ENCODE data around the gene TALDO1.

The TALDO1 gene

DNA sequence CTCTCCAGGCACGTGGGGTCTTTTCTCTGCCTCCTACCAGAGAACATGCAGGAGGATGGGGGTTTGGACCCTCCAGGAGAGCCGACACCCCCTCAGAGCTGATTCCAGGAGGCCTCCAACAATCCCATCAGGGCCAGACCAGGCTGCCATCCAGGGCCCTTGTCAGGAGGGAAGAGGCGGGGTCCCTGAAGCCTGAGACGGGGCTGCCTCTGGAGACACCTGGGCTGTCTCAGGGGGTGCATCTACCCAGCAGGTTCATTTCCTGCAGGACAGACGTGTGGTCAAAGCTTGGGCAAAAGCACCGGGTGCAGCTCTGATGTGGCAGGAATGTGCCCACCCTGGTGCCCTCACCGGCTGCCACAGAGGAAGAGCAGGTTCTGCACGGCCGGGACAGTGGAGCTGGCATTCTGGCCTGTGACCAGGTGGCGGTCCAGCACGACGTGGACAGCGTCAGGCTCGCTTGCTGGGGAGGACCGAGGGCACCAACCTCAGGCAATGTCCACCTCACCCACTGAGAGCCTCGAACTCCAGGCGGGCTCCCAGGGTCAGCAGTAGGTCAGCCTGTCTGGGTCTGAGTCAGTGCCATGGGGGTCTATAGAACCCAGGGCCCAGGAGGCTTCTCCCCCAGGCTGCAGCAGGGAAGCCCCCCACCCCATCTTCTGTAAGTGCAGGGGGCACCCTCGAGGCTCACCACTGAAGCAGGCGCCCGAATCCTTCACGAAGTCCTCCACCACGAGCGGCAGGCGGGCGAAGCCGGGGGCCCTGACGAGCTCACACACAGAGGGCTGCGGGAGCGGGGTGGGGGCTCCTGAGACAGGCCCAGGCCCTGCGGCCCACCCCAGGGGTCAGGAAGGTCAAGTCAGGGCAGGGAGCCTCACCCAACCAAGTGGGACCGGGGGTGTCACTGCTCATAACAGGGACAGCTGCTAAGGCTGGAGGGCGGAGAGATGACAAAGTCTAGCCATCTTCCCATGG, 23.7 kb downstream of the TALDO1 start:
- Histone ChIP-seq H3K27me3 (ENCODE audit: control insufficient read depth, insufficient read depth, low read length) (no peaks in the 10 kb centered on the region), H3K4me1 (ENCODE audit: control insufficient read depth, insufficient read depth, low read length) (0 out of 2 replicates have a peak, but pooled peaks cover 2% of the 10 kb centered on the region), H3K9me3 (ENCODE audit: control insufficient read depth, insufficient read depth, low read length) (no peaks in the 10 kb centered on the region), H3K4me3 (ENCODE audit: low read length) (no peak overlapping the region), H3K27ac (ENCODE audit: low read length) (no peak overlapping the region), H3K36me3 (ENCODE audit: control insufficient read depth, insufficient read depth, low read length) (peaks cover 39% of the 10 kb centered on the region)
- no peak for DNase-seq (ENCODE audit: low read depth, low spot score)
- no CpG with 5 or more reads among the region's 32 CpGs for WGBS (ENCODE audit: insufficient coverage, insufficient read length)

DNA sequence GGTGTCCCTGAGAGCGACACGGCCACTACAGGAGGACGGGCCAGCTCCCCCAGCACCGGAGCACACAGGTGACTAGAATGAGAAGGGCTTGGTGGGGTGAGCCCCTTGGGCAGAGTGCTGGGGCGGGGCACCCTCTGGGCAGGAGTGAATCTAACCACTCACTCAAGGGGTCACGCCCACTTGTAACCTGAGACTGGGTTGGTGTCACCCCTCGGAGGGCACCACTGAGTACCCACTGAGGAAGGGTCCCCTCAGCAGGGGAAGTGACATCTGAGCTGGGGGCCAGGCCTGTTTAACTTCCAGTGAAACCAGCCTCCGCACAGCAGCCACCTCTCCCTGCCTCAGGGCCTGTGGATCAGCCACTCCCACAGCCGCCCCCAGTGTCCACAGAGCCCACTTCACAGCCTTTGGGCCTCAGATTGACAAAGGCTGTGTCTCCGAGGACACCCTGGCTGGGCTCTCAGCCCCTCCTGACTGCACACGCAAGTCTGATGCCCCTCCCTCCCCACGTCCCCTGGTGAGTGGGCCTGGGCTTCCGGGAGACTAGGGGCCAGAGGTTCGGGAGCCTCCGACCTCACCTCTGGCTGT, 24.4 kb downstream of the TALDO1 start:
- DNase-seq (ENCODE audit: low read depth, low spot score), result no peak
- Histone ChIP-seq H3K4me3 (ENCODE audit: low read length) (no peak overlapping the region), H3K36me3 (ENCODE audit: control insufficient read depth, insufficient read depth, low read length) (peaks cover 38% of the 10 kb centered on the region), H3K4me1 (ENCODE audit: control insufficient read depth, insufficient read depth, low read length) (0 out of 2 replicates have a peak, but pooled peaks cover 2% of the 10 kb centered on the region), H3K27ac (ENCODE audit: low read length) (no peak overlapping the region), H3K9me3 (ENCODE audit: control insufficient read depth, insufficient read depth, low read length) (no peaks in the 10 kb centered on the region), H3K27me3 (ENCODE audit: control insufficient read depth, insufficient read depth, low read length) (no peaks in the 10 kb centered on the region)
- no CpG with 5 or more reads among the region's 15 CpGs for WGBS (ENCODE audit: insufficient coverage, insufficient read length)

DNA sequence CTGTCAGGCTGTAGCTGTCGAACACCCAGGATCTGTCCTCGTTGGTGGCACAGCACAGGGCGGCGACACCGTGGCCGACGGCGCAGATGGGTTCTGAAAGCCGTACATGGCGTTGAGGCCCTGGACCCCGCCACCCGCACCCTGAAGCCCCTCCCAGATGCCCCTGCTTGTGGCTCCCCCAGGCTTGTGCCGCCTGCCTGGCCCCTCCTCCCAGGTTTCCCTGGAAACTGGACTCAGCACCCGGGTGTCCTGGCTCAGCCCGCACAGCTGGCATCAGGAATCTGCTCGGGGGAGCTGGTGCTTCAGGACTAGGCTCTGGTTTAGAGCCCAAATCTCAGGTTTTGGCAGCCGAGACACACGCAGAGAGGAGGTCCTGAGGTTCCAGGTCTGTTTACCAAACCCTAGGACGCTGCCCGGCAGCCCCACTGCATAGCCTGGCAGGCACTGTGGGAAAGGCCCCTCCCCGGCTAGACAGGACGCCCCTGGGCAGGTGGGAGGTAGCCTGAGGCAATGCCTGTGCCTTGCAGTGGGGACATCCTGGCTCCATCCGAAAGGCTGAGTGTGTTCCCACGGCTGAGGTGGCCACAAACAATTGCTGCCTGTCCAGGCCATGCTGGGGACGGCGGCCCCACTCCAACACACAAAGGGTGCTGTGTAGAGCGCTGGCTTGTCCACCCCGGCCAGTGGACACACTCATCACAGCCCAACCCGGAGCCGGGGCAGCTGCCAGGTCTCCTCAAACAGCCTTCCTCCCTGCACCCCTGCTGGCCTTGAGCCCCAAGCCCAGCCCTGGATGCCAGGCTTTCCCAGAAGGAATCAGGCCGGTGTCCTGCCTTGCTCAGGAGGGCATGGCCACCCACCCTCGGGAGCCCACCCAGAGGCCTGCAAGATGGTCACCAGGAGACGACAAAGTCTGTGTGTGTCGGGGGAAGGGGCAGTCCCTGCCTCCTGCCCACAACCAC, 25.4 kb downstream of the TALDO1 start:
- Histone ChIP-seq H3K27me3 (ENCODE audit: control insufficient read depth, insufficient read depth, low read length) (no peaks in the 10 kb centered on the region), H3K9me3 (ENCODE audit: control insufficient read depth, insufficient read depth, low read length) (no peaks in the 10 kb centered on the region), H3K36me3 (ENCODE audit: control insufficient read depth, insufficient read depth, low read length) (peaks cover 36% of the 10 kb centered on the region), H3K27ac (ENCODE audit: low read length) (no peak overlapping the region), H3K4me1 (ENCODE audit: control insufficient read depth, insufficient read depth, low read length) (0 out of 2 replicates have a peak, but pooled peaks cover 2% of the 10 kb centered on the region), H3K4me3 (ENCODE audit: low read length) (no peak overlapping the region)
- WGBS (ENCODE audit: insufficient coverage, insufficient read length), result no CpG with 5 or more reads among the region's 34 CpGs
- DNase-seq (ENCODE audit: low read depth, low spot score), result no peak

DNA sequence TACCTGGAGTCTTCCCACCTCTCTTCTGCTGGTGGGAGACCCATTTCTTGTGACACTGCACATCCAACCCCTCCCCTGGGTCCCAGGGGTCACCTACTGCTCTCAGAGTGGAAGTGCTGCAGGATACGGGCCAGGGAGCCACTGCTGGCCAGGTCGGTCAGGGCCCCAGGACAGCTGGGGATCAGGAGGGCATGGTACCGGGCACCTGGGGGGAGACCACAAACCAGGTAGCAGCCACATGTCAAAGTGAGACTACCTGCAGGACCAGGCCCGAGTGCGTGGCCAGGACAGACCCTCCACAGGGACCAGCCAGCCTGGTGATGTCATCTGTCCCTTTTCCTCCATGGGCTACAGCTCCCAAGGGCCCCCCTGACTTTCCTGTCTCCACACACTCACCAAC, 26.2 kb downstream of the TALDO1 start:
- Histone ChIP-seq H3K27ac (ENCODE audit: low read length) (no peak overlapping the region), H3K36me3 (ENCODE audit: control insufficient read depth, insufficient read depth, low read length) (peaks cover 36% of the 10 kb centered on the region), H3K4me1 (ENCODE audit: control insufficient read depth, insufficient read depth, low read length) (0 out of 2 replicates have a peak, but pooled peaks cover 4% of the 10 kb centered on the region), H3K9me3 (ENCODE audit: control insufficient read depth, insufficient read depth, low read length) (no peaks in the 10 kb centered on the region), H3K4me3 (ENCODE audit: low read length) (no peak overlapping the region), H3K27me3 (ENCODE audit: control insufficient read depth, insufficient read depth, low read length) (no peaks in the 10 kb centered on the region)
- no peak for DNase-seq (ENCODE audit: low read depth, low spot score)
- no CpG with 5 or more reads among the region's 5 CpGs for WGBS (ENCODE audit: insufficient coverage, insufficient read length)

DNA sequence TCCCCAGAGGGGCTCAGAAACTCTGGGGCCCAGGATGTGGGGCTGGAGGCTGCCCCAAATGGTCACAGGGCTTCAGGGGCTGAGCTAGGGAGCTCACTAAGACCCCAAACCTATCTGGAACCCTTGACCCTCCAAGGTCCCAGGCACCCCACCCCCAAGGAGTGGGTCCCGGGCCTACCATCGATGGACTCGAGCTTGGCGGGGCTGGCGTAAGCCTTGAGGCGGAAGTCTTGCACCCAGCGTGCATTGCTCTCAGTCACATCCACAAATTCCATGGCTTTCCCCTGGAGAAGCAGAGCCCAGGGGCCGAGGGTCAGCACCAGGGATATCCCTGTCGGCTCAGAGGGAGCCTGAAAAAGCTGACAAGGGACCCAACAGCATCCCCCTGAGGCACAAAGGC, 26.6 kb downstream of the TALDO1 start:
- no peaks in the 10 kb centered on the region for H3K27me3 ChIP-seq (ENCODE audit: control insufficient read depth, insufficient read depth, low read length)
- H3K9me3 ChIP-seq (ENCODE audit: control insufficient read depth, insufficient read depth, low read length), result no peaks in the 10 kb centered on the region
- H3K4me1 ChIP-seq (ENCODE audit: control insufficient read depth, insufficient read depth, low read length), result 0 out of 2 replicates have a peak, but pooled peaks cover 4% of the 10 kb centered on the region
- peaks cover 36% of the 10 kb centered on the region for H3K36me3 ChIP-seq (ENCODE audit: control insufficient read depth, insufficient read depth, low read length)
- no CpG with 5 or more reads among the region's 9 CpGs for WGBS (ENCODE audit: insufficient coverage, insufficient read length)
- DNase-seq (ENCODE audit: low read depth, low spot score), result no peak
- H3K4me3 ChIP-seq (ENCODE audit: low read length), result no peak overlapping the region
- H3K27ac ChIP-seq (ENCODE audit: low read length), result no peak overlapping the region

DNA sequence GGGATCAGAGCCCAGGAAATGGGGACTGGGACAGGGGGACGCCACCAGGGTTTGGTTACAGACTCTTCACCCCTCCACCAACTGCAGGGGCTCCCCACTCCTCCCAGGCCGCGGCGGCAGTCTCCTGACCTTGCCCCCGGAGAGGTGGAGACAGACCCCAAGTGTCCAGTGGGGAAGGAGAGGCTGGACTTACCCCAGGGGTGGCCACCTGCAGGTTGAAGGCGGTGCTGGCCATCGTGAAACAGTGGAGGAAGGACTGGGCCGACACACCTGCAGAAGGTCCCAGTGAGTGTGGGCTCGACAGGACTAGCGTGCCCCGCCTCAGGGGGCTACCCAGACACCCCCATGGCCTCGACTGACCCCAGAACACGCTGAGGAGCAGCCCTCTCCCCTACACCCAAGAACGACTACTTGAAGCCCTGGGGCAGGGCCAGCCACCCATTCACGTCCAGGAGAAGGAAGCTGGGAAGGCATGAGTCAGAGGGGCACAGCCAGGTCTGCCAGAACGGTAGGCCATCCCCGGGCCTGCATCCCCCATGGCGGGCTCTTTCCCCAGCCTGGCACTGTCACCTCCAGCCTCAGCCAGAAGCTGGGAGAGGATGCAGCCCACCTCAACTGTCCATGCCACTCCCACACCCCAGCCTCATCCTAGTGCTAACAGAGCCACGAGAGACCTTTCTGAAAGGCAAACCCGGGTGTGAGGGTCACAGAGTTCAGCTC, 27.8 kb downstream of the TALDO1 start:
- no CpG with 5 or more reads among the region's 20 CpGs for WGBS (ENCODE audit: insufficient coverage, insufficient read length)

DNA sequence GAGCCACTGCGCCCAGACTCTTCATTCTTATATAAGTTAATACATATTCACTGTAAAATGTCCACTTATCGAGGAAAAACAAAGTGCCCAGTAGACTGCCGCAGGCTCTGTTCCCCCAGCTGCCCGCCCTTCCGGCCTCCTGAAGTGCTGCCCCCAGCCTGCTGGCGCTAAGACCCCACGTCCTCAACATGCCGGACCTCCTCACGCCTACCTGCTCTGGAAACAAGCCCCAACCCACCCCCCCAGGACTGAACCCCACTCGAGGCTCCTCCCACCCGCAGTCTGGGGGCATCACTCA, 28.9 kb downstream of the TALDO1 start:
- Histone ChIP-seq H3K27ac (ENCODE audit: low read length) (no peak overlapping the region), H3K36me3 (ENCODE audit: control insufficient read depth, insufficient read depth, low read length) (peaks cover 22% of the 10 kb centered on the region), H3K27me3 (ENCODE audit: control insufficient read depth, insufficient read depth, low read length) (no peaks in the 10 kb centered on the region), H3K4me3 (ENCODE audit: low read length) (peak overlapping the region; percentile 84; the same call in 1 of the 2 replicates), H3K4me1 (ENCODE audit: control insufficient read depth, insufficient read depth, low read length) (0 out of 2 replicates have a peak, but pooled peaks cover 4% of the 10 kb centered on the region), H3K9me3 (ENCODE audit: control insufficient read depth, insufficient read depth, low read length) (no peaks in the 10 kb centered on the region)
- WGBS (ENCODE audit: insufficient coverage, insufficient read length), result no CpG with 5 or more reads among the region's 11 CpGs
- no peak for DNase-seq (ENCODE audit: low read depth, low spot score)

More for the DNA sequence above, 27.8 kb downstream of the TALDO1 start:
- H3K27me3 ChIP-seq (ENCODE audit: control insufficient read depth, insufficient read depth, low read length), result no peaks in the 10 kb centered on the region
- H3K9me3 ChIP-seq (ENCODE audit: control insufficient read depth, insufficient read depth, low read length), result no peaks in the 10 kb centered on the region
- DNase-seq (ENCODE audit: low read depth, low spot score), result no peak
- H3K4me1 ChIP-seq (ENCODE audit: control insufficient read depth, insufficient read depth, low read length), result 0 out of 2 replicates have a peak, but pooled peaks cover 4% of the 10 kb centered on the region
- no peak overlapping the region for H3K27ac ChIP-seq (ENCODE audit: low read length)
- H3K36me3 ChIP-seq (ENCODE audit: control insufficient read depth, insufficient read depth, low read length), result peaks cover 33% of the 10 kb centered on the region
- no peak overlapping the region for H3K4me3 ChIP-seq (ENCODE audit: low read length)

DNA sequence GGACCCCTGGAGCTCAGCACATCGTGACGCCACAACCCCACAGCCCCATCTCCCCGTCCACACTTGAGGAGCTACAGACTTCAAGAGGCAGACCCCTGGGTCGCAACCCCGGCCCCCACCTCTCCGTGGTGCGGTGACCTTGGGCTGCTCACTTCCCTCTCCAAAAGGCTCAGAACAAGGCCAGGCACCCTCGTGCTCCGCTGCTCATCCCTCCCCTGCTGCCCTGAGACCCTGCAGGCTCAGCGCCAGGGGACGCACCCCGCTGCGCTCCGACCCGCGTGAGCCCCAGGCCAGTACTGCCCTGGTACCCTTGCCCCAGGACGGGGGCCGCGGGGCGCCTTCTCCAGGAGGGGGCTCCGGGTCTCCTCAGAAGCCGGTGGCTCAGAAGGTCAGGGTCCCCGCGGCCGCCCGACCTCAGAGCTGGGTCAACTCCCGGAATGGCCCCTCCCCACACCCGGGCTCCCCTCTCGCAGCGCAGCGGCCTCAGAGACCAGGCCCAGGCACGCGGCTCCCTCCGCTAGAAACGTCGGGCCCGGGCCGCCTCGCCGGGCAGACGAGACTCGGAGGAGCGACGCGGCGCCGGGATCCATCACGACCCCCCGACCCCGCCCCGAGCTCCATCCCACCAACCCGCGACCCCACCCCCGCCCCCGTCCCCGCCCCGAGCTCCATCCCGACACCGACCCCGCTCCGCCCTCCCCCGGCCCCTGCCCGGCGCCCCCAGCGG, 29.5 kb downstream of the TALDO1 start:
- DNase-seq (ENCODE audit: low read depth, low spot score), result no peak
- no peak overlapping the region for H3K27ac ChIP-seq (ENCODE audit: low read length)
- H3K4me3 ChIP-seq (ENCODE audit: low read length), result peak overlapping the region; percentile 84
- WGBS (ENCODE audit: insufficient coverage, insufficient read length), result no CpG with 5 or more reads among the region's 65 CpGs
- H3K36me3 ChIP-seq (ENCODE audit: control insufficient read depth, insufficient read depth, low read length), result peaks cover 19% of the 10 kb centered on the region
- H3K27me3 ChIP-seq (ENCODE audit: control insufficient read depth, insufficient read depth, low read length), result no peaks in the 10 kb centered on the region
- no peaks in the 10 kb centered on the region for H3K9me3 ChIP-seq (ENCODE audit: control insufficient read depth, insufficient read depth, low read length)
- peaks cover 4% of the 10 kb centered on the region; the same call in 1 of the 2 replicates for H3K4me1 ChIP-seq (ENCODE audit: control insufficient read depth, insufficient read depth, low read length)

All from iPS DF 6.9 (cell line).